ENCODE measurements around the gene DYSF.

- TF ChIP-seq CTCF (conservative IDR thresholded peaks at IDR 0.05; ENCODE audit: low read length) (no peak), EZH2phosphoT487 (IDR thresholded peaks at IDR 0.05; ENCODE audit: borderline replicate concordance, low read depth, low read length) (no peak)
Measured at GRCh38 chr2:71464389-71464788, 11.0 kb downstream of the DYSF start.
